Esophagus muscularis mucosa (tissue), 3 donors: ENCODE results near the gene SUGP2.

Experiments used
- POLR2AphosphoS5 ChIP-seq, 2 donors: sonication (generic); formaldehyde crosslinking; IDR thresholded peaks; one replicate each; pipeline ENCODE4 v1.6.1; 2017; ENCODE audit warnings: antibody characterized with exemption in 2 of 2
- TF ChIP-seq, protein P1 (sequence below), 3 experiments: fragments of 200-600 bp in 2 of 3; fragments of 450-650 bp in 1 of 3; sonication (generic) in 2 of 3; IDR thresholded peaks; one replicate each; pipeline ENCODE4 v1.5.1; 2017 to 2019; ENCODE audit warnings: antibody characterized with exemption in 3 of 3, mild to moderate bottlenecking in 2 of 3, moderate library complexity in 1 of 3

DNA sequence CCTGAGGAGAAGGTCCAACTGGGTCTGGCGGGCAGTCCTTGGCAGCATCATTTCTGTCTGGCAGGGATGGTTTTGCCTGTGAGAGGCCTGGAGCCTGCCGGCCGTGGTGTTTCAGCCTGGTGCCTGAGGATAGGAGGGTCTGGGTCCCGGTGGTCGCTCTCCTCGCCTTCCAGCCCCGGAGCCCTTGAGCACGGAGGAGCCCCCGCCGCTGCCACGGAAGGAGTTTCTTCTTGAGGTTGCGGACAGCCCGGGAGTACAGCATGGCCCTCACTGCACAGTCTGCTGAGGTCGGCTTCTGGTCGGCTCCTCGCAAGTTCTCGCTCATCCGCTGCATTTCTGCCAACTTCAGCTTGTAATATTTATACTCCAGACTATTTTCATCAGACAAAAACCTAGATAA, 23.4 kb downstream of the SUGP2 start:
- no peak for TF ChIP-seq POLR2AphosphoS5 (IDR thresholded peaks at IDR 0.05)
- TF ChIP-seq, protein P1, sequence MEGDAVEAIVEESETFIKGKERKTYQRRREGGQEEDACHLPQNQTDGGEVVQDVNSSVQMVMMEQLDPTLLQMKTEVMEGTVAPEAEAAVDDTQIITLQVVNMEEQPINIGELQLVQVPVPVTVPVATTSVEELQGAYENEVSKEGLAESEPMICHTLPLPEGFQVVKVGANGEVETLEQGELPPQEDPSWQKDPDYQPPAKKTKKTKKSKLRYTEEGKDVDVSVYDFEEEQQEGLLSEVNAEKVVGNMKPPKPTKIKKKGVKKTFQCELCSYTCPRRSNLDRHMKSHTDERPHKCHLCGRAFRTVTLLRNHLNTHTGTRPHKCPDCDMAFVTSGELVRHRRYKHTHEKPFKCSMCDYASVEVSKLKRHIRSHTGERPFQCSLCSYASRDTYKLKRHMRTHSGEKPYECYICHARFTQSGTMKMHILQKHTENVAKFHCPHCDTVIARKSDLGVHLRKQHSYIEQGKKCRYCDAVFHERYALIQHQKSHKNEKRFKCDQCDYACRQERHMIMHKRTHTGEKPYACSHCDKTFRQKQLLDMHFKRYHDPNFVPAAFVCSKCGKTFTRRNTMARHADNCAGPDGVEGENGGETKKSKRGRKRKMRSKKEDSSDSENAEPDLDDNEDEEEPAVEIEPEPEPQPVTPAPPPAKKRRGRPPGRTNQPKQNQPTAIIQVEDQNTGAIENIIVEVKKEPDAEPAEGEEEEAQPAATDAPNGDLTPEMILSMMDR (IDR thresholded peaks at IDR 0.05), result no peak
